HG03196 (cell line): ENCODE results near the gene MED8.
"Not testable (repeated sequence)": the region's sequence is repeated elsewhere in the genome, so short reads cannot be mapped to it uniquely, and the experiment has no call there.

Experiments used
- ATAC-seq: cut with Tn5 transposase; IDR thresholded peaks from one replicate; pipeline ENCODE4 v1.9.1; 2021; ENCODE audit not compliant: unreplicated experiment

The MED8 gene

GRCh38 chr1:43422995-43423671, 33.5 kb upstream of the MED8 start:
- ATAC-seq, result no peak

- ATAC-seq, result no peak
Measured at GRCh38 chr1:43421976-43422750, 32.6 kb upstream of the MED8 start.

- no peak for ATAC-seq
Measured at GRCh38 chr1:43421396-43421795, 31.8 kb upstream of the MED8 start.

GRCh38 chr1:43420874-43421273, 31.3 kb upstream of the MED8 start:
- ATAC-seq, result no peak

- ATAC-seq, result no peak
Measured at GRCh38 chr1:43419627-43420425, 30.2 kb upstream of the MED8 start.

- ATAC-seq, result no peak
Measured at GRCh38 chr1:43418858-43419257, 29.3 kb upstream of the MED8 start.

- ATAC-seq, result no peak
Measured at GRCh38 chr1:43415901-43416300, 26.3 kb upstream of the MED8 start.

- ATAC-seq, result no peak
Measured at GRCh38 chr1:43414634-43415223, 25.1 kb upstream of the MED8 start.

- not testable (repeated sequence) for ATAC-seq
Measured at GRCh38 chr1:43413426-43413825, 23.8 kb upstream of the MED8 start.

GRCh38 chr1:43410571-43410970, 21.0 kb upstream of the MED8 start:
- no peak for ATAC-seq

GRCh38 chr1:43405876-43406234, 16.3 kb upstream of the MED8 start:
- ATAC-seq, result no peak

- no peak for ATAC-seq
Measured at GRCh38 chr1:43405219-43405875, 15.7 kb upstream of the MED8 start.

GRCh38 chr1:43404353-43404752, 14.8 kb upstream of the MED8 start:
- ATAC-seq, result no peak

- no peak for ATAC-seq
Measured at GRCh38 chr1:43402089-43402865, 12.7 kb upstream of the MED8 start.

- ATAC-seq, result not testable (repeated sequence)
Measured at GRCh38 chr1:43400441-43400840, 10.8 kb upstream of the MED8 start.

GRCh38 chr1:43398227-43398626, 8.6 kb upstream of the MED8 start:
- no peak for ATAC-seq

GRCh38 chr1:43396059-43396458, 6.5 kb upstream of the MED8 start:
- no peak for ATAC-seq

- no peak for ATAC-seq
Measured at GRCh38 chr1:43395523-43395922, 5.9 kb upstream of the MED8 start.

- no peak for ATAC-seq
Measured at GRCh38 chr1:43392702-43393101, 3.1 kb upstream of the MED8 start.

GRCh38 chr1:43388613-43389012, 987 bp downstream of the MED8 start:
- ATAC-seq, result no peak
